A549 (cell line): Measurements from ENCODE around the gene GGTLC2.
"Not testable (repeated sequence)": the region's sequence is repeated elsewhere in the genome, so short reads cannot be mapped to it uniquely, and the experiment has no call there.

Source experiments
- CHD2 ChIP-seq: fragments of 150-350 bp; IDR thresholded peaks from 2 replicates; pipeline ENCODE4 v1.6.1; 2014; ENCODE audit warnings: low read length; ENCODE audit not compliant: partially characterized antibody
- FOSL2 ChIP-seq, 2 experiments: fragments of 450-650 bp in 1 of 2; fragments of >200 bp in 1 of 2; sonication (Bioruptor Twin) in 1 of 2; formaldehyde crosslinking; IDR thresholded peaks; 2 replicates each; pipeline versions ENCODE4 v1.5.0 to v1.6.1; 2016 to 2020; ENCODE audit warnings: mild to moderate bottlenecking in 1 of 2, moderate library complexity in 1 of 2
- MAZ ChIP-seq: fragments of 150-350 bp; IDR thresholded peaks from 2 replicates; pipeline ENCODE4 v1.6.1; 2014; ENCODE audit warnings: antibody characterized with exemption, low read depth, low read length, borderline replicate concordance
- POLR2A ChIP-seq: IDR thresholded peaks from 2 replicates; pipeline ENCODE4 v1.6.1; 2012; ENCODE audit warnings: mild to moderate bottlenecking, low read length
- TF ChIP-seq, protein P1 (sequence below): fragments of 200-600 bp; sonication (generic); IDR thresholded peaks from 2 replicates; pipeline ENCODE4 v1.6.1; 2016; ENCODE audit warnings: antibody characterized with exemption, mild to moderate bottlenecking, moderate library complexity
- TF ChIP-seq, protein P2 (sequence below): fragments of >200 bp; sonication (Bioruptor Twin); formaldehyde crosslinking; IDR thresholded peaks from 3 replicates; pipeline ENCODE4 v1.5.1; 2016

DNA sequence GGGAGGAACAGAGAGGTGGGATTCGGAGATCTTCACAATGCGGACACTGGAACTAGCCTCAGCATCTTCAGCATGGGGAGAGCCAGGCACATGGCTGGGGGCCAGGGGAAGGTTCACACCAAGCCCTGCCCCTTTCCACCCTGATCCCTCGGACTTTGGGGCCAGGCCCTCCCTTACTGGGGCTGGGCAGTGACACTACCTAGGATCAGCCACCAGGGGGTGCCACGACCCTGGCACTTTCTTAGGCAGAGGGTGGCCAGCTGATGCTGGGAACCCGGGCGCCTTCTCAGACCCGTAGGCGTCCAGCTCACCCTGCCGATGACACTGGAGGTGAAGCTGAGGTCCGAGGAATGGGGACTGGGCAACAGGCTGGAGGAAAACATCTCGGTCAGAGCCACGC, 3.5 kb downstream of the GGTLC2 start:
- not testable (repeated sequence) for TF ChIP-seq CHD2; MAZ; POLR2A; FOSL2 (IDR thresholded peaks at IDR 0.05); FOSL2 (CRISPR knock-in tag; IDR thresholded peaks at IDR 0.05)
- TF ChIP-seq, protein P1, sequence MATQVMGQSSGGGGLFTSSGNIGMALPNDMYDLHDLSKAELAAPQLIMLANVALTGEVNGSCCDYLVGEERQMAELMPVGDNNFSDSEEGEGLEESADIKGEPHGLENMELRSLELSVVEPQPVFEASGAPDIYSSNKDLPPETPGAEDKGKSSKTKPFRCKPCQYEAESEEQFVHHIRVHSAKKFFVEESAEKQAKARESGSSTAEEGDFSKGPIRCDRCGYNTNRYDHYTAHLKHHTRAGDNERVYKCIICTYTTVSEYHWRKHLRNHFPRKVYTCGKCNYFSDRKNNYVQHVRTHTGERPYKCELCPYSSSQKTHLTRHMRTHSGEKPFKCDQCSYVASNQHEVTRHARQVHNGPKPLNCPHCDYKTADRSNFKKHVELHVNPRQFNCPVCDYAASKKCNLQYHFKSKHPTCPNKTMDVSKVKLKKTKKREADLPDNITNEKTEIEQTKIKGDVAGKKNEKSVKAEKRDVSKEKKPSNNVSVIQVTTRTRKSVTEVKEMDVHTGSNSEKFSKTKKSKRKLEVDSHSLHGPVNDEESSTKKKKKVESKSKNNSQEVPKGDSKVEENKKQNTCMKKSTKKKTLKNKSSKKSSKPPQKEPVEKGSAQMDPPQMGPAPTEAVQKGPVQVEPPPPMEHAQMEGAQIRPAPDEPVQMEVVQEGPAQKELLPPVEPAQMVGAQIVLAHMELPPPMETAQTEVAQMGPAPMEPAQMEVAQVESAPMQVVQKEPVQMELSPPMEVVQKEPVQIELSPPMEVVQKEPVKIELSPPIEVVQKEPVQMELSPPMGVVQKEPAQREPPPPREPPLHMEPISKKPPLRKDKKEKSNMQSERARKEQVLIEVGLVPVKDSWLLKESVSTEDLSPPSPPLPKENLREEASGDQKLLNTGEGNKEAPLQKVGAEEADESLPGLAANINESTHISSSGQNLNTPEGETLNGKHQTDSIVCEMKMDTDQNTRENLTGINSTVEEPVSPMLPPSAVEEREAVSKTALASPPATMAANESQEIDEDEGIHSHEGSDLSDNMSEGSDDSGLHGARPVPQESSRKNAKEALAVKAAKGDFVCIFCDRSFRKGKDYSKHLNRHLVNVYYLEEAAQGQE = not testable (repeated sequence)
- TF ChIP-seq, protein P2, sequence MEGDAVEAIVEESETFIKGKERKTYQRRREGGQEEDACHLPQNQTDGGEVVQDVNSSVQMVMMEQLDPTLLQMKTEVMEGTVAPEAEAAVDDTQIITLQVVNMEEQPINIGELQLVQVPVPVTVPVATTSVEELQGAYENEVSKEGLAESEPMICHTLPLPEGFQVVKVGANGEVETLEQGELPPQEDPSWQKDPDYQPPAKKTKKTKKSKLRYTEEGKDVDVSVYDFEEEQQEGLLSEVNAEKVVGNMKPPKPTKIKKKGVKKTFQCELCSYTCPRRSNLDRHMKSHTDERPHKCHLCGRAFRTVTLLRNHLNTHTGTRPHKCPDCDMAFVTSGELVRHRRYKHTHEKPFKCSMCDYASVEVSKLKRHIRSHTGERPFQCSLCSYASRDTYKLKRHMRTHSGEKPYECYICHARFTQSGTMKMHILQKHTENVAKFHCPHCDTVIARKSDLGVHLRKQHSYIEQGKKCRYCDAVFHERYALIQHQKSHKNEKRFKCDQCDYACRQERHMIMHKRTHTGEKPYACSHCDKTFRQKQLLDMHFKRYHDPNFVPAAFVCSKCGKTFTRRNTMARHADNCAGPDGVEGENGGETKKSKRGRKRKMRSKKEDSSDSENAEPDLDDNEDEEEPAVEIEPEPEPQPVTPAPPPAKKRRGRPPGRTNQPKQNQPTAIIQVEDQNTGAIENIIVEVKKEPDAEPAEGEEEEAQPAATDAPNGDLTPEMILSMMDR = 0 out of 3 replicates have a peak, but pooled peaks have one; percentile 9
